ENCODE measurements around the gene PPARA. TPM values are rescaled to one million over a fixed set of nuclear protein-coding genes. Genes with fewer than 3 reads are reported as not detected.

PPARA gene
- total RNA-seq, 1 experiment from 2014 or later = 10.7 TPM

DNA sequence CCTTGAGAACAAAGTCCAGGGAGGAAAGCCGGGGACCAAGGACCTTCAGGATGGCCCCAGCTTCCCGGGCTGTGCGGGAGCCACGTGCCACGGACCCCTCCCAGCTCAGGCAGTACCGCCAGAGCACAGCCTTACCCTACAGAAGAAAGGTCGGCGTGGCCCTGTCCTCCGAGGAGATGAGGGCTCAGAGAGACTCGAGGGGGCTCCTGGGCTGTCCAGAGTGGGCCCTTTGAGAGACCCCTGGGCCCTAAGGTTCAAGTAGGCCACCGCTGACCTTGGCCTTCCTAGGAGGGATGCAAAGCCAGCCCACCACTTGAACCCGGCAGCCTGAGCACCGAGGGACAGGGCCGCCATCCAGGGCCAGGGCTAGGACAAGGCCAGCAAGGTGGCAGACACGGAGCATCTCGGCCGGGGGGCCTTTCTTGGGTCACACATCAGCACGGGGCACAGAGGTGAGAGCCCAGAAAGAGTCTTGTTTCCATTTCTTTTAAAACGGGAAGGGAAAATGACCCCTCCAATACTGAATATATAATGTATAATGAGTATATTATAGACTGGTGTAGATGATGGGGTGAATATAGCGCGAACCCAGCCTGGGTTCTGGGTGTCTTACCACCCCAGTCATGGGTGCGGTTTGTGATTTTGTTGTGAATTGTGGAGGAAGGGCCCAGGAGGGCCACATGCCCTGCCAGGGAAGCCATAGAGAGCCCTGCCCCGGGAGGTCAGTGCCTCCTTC, 34.4 kb upstream of the PPARA start:
- Histone ChIP-seq H3K4me3 (ENCODE audit: low read depth in 2 of 2, low read length in 2 of 2) (no peak overlapping the region), H3K27ac (ENCODE audit: low read length) (peak overlapping the region; percentile 89), H3K9me3 (ENCODE audit: control insufficient read depth, insufficient read depth, low read depth, low read length) (no peaks in the 10 kb centered on the region), H3K27me3 (ENCODE audit: control insufficient read depth, insufficient read depth, low read length) (no peaks in the 10 kb centered on the region), H3K36me3 (ENCODE audit: control insufficient read depth, insufficient read depth, low read length) (no peaks in the 10 kb centered on the region), H3K4me1 (ENCODE audit: control insufficient read depth, insufficient read depth, low read length) (peaks cover 70% of the 10 kb centered on the region)
- intact Hi-C loops (cut with micrococcal nuclease; ENCODE audit: unreplicated experiment) (loop anchor here (10.0 kb wide), 1 partner anchor 121 kb away; no protein-coding TSS in a partner anchor), in situ Hi-C loops (cut with HindIII; ENCODE audit: low pct_unique_long_range_greater_than_20kb, low sequenced_read_pairs) (no loop called here)
- no peak for ATAC-seq
- ChIA-PET CTCF (interaction anchor here (1.0 to 1.1 kb wide), 2 partner anchors 27 to 110 kb away, joined by 4 to 13 read pairs; no protein-coding TSS in a partner anchor), POLR2A (no interaction called here)
- BruUV-seq (replicated peaks) = no TSS peak
- no peak; the same call in 1 of the 2 replicates for TF ChIP-seq POLR2AphosphoS5 (IDR thresholded peaks at IDR 0.05; ENCODE audit: low read depth, low read length)
- TF ChIP-seq SIN3A (IDR thresholded peaks at IDR 0.05; ENCODE audit: borderline replicate concordance, insufficient read depth, low read depth, low read length) = peak; percentile 46; the same call in 1 of the 2 replicates
- no peak for DNase-seq (ENCODE audit: low read depth, low spot score)

DNA sequence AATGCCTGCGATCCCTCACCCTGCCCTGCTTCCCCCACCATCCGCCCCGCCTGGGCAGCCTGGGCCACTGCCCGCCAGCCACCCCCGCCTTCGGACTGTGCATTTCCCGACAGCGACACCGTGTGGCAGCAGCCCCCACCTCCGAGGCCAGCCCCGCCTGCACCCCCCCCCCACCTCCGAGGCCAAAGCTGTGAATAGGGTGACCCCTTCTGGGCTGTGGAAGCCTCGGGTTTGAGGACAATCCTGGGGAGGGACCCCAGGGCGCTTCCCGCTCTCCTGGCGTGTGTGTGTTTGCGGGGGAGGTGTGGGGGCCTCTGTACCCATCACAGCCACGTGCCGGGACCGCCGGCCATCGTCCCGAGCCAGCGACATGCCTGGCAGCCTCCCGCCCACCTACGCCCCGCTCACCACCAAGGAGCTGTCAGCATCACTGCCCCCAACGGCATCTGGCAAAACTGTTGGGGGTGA, 33.8 kb upstream of the PPARA start:
- CTCF ChIA-PET = interaction anchor here (0.5 to 1.5 kb wide), 6 partner anchors 10 to 119 kb away, joined by 3 to 13 read pairs (median 4); no protein-coding TSS in a partner anchor
- intact Hi-C loops (cut with micrococcal nuclease; ENCODE audit: unreplicated experiment) = loop anchor here (10.0 kb wide), 1 partner anchor 122 kb away; no protein-coding TSS in a partner anchor
- no TSS peak for BruUV-seq (replicated peaks)
- H3K27me3 ChIP-seq (ENCODE audit: control insufficient read depth, insufficient read depth, low read length) = no peaks in the 10 kb centered on the region
- H3K4me1 ChIP-seq (ENCODE audit: control insufficient read depth, insufficient read depth, low read length) = peaks cover 66% of the 10 kb centered on the region
- peak; percentile 63 for ATAC-seq
- TF ChIP-seq SIN3A (IDR thresholded peaks at IDR 0.05; ENCODE audit: borderline replicate concordance, insufficient read depth, low read depth, low read length) (no peak; the same call in 1 of the 2 replicates), POLR2AphosphoS5 (IDR thresholded peaks at IDR 0.05; ENCODE audit: low read depth, low read length) (peak; percentile 62; the same call in 1 of the 2 replicates), TCF7L2 (IDR thresholded peaks at IDR 0.05; ENCODE audit: low read depth, low read length) (no peak)
- TF ChIP-seq, protein P1, sequence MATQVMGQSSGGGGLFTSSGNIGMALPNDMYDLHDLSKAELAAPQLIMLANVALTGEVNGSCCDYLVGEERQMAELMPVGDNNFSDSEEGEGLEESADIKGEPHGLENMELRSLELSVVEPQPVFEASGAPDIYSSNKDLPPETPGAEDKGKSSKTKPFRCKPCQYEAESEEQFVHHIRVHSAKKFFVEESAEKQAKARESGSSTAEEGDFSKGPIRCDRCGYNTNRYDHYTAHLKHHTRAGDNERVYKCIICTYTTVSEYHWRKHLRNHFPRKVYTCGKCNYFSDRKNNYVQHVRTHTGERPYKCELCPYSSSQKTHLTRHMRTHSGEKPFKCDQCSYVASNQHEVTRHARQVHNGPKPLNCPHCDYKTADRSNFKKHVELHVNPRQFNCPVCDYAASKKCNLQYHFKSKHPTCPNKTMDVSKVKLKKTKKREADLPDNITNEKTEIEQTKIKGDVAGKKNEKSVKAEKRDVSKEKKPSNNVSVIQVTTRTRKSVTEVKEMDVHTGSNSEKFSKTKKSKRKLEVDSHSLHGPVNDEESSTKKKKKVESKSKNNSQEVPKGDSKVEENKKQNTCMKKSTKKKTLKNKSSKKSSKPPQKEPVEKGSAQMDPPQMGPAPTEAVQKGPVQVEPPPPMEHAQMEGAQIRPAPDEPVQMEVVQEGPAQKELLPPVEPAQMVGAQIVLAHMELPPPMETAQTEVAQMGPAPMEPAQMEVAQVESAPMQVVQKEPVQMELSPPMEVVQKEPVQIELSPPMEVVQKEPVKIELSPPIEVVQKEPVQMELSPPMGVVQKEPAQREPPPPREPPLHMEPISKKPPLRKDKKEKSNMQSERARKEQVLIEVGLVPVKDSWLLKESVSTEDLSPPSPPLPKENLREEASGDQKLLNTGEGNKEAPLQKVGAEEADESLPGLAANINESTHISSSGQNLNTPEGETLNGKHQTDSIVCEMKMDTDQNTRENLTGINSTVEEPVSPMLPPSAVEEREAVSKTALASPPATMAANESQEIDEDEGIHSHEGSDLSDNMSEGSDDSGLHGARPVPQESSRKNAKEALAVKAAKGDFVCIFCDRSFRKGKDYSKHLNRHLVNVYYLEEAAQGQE (IDR thresholded peaks at IDR 0.05; ENCODE audit: insufficient read depth in 1 of 2, low read depth in 2 of 2, low read length in 1 of 2) = no peak
- TF ChIP-seq, protein P2, sequence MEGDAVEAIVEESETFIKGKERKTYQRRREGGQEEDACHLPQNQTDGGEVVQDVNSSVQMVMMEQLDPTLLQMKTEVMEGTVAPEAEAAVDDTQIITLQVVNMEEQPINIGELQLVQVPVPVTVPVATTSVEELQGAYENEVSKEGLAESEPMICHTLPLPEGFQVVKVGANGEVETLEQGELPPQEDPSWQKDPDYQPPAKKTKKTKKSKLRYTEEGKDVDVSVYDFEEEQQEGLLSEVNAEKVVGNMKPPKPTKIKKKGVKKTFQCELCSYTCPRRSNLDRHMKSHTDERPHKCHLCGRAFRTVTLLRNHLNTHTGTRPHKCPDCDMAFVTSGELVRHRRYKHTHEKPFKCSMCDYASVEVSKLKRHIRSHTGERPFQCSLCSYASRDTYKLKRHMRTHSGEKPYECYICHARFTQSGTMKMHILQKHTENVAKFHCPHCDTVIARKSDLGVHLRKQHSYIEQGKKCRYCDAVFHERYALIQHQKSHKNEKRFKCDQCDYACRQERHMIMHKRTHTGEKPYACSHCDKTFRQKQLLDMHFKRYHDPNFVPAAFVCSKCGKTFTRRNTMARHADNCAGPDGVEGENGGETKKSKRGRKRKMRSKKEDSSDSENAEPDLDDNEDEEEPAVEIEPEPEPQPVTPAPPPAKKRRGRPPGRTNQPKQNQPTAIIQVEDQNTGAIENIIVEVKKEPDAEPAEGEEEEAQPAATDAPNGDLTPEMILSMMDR (IDR thresholded peaks at IDR 0.05) = peak; percentile 93
- in situ Hi-C loops (cut with HindIII; ENCODE audit: low pct_unique_long_range_greater_than_20kb, low sequenced_read_pairs) = no loop called here
- H3K4me3 ChIP-seq (ENCODE audit: low read depth in 2 of 2, low read length in 2 of 2) = no peak overlapping the region
- no peaks in the 10 kb centered on the region for H3K9me3 ChIP-seq (ENCODE audit: control insufficient read depth, insufficient read depth, low read depth, low read length)
- no peaks in the 10 kb centered on the region for H3K36me3 ChIP-seq (ENCODE audit: control insufficient read depth, insufficient read depth, low read length)
- POLR2A ChIA-PET = no interaction called here
- no peak for DNase-seq (ENCODE audit: low read depth, low spot score)
- H3K27ac ChIP-seq (ENCODE audit: low read length) = peak overlapping the region; percentile 57

Data from Panc1 (cell line).